LHCN-M2 (cell line): ENCODE results near the gene AKAP12. TPM values are rescaled to one million over a fixed set of nuclear protein-coding genes. Genes with fewer than 3 reads are reported as not detected.

ENCODE experiments used
- DNase-seq: peaks from one replicate; pipeline ENCODE4 v3.0.0-alpha.2; 2012; ENCODE audit warnings: low read depth
- total RNA-seq: library from RNA; depleted of rRNA; stranded (reverse); fragments of >200 nt; gene quantifications from 2 replicates; pipeline ENCODE4 v1.2.3, GENCODE V29; 2014

AKAP12 gene
- total RNA-seq, 1 experiment from 2014 or later: 46.3 TPM

DNA sequence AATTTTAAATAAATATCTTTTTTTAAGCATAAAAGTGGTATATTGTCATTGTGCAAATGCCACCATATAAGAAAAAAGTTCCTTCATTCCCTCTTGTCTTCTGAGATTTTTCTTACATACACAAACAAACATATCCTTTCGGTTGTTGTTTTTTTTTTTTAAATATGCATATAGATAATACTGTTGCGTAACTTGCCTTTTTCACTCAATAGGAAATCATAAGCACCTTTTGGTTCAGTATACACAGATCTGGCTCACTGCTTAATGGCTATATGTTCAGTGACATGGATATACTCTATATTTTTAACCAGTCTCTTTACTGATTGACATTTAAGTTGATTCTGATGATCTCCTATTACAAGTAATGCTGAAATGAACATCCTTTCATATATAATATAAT, 40.1 kb downstream of the AKAP12 start:
- DNase-seq: no peak

DNA sequence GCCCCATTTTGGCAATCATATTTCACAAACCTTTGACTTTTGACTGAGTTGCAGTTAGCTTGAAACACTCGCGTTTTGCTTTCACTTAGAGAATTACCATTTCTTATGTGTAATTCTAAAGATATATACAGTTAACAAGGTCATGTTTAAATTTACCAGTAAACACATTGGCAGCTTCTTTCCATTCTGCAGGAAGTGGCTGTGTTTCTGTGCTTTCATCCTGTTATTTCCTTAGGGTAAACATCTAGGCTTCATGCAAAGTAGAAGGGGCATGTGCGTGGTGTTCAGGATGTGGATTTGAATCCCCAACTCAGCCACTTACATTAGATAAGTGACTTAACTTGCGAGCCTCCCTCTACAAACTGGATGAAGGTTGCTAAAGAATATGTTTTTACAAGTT, 41.1 kb downstream of the AKAP12 start:
- DNase-seq: no peak

DNA sequence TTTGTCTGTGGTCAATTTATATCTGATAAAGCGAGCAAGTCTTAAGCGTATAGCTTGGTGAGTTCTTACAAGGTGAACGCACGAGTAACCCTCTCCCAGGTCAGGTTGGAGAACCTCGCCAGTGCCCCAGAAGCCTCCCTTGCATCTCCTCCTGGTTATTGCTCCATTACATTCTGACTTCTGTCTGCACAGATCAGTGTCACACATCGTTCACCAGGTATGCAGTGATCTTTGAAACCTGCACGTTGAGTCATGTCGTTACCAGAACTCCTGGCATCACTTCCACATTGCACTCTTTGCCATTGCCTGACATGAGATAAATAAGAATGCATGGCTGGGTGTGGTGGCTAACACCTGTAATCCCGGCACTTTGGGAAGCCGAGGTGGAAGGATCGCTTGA, 44.2 kb downstream of the AKAP12 start:
- no peak for DNase-seq

DNA sequence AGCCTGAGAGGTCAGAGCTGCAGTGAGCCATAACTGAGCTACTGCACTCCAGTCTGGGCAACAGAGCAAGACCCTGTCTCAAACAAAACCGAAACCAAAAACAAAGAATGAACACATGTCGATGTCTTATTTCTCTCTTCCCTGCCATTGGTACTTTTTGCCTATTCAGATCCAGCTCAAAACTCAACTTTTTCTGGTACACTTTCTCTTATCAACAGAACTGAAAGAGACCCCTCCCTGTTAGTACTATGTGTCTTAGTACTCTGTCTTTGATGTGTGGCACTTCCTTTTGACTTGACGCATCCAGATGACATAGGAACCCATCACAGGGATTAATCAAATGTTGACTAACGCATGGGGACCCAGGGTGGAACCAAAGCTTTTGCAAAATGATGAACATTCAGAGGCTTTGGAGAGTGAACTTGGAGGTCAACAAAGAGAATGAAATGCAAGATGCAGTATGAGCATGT, 44.8 kb downstream of the AKAP12 start:
- no peak for DNase-seq

DNA sequence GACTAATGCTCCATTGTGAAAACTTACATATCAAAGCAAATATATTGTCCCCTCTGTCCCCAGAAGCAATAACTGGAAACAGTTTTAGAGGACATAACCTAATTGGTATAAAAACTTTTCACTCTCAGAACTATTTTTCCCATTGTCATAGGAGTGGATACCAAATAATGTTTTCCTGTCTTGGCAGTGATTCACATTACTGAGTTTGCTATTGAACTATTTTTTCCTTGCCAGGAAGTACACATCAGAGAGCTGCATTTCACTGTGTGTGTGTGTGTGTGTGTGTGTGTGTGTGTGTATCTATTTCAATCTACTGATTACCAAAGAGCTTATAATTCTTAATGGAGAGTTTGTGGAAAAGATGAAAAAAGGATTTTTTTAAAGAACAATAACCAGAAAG, 45.4 kb downstream of the AKAP12 start:
- peak; percentile 52 for DNase-seq

DNA sequence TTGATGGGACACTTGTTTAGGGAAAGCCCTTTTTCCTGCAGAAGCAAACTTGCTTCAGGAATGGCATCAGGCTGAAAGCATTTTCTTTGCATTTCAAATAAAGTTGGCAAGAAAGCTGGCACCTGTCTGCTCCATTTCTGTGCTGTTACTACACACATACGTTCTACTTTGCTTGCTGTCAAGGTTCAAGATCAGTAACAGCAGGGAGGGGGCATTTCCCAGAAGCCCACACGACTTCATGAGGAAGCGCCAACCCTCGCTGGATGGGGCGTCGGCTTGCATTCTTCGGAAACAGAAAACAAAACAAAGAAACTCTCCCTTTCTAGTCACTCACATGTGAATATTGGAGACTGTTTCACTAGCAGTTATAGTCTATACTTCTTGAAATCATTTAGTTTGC, 46.4 kb downstream of the AKAP12 start:
- DNase-seq: no peak

DNA sequence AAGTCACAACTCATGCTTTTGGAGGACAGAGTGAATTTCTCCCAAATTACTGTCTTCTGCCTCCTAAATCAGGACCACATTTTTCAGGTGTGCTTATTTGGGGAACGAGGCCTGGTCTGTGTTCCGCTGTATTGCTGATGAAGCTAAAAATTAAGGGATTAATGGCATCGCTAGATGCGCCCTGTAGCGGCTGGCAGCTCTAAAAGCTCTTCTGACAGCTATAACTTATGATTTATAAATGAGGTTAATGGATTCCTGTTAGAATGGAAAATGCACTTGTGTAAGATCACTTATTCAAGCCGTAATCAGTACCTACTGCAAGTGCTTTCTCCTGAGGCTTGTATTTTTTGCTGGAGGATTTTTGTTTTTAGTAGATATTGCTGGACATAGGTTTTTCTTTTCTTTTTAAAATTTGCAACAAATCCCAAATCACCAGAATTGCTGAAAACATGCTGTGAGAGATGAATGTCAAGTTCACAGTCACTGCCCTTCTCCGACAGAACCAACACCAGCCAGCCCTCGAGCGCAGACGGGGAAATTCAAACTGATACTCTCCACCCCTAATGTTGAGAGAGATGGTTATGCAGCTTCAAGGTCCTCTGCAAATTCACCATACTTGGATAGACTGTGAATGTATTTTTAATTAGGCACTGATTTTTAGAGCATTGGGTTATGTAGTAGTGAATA, 49.1 kb downstream of the AKAP12 start:
- no peak for DNase-seq

DNA sequence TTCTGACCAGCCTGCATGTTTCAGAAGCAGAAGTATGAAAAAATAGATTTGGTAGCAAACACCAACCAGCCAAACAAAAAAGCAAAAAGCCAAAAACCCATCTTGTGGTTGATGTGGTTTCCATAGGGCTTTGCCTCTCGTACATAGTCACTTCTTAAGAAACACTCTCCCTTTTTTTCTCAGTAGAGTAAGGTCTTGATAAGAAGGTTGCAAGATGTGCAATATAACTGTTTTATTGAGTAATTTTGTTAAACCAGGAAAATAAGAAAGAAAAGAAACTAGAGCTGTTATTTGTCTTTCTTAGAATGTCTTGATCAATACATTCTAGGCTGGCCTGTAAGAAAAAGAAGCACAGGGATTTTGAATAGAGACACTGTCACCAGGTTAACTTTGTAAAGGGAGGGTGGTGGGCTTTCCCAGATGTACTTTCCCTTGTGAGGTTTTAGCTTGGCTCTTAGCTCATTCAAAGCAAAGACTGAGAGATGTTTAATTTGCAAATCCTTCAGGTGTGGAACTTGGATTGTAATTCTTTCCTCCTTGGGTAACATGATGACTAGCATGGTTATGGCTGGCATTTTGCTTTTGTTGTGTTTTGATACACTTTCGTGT, 49.7 kb downstream of the AKAP12 start:
- DNase-seq: no peak

DNA sequence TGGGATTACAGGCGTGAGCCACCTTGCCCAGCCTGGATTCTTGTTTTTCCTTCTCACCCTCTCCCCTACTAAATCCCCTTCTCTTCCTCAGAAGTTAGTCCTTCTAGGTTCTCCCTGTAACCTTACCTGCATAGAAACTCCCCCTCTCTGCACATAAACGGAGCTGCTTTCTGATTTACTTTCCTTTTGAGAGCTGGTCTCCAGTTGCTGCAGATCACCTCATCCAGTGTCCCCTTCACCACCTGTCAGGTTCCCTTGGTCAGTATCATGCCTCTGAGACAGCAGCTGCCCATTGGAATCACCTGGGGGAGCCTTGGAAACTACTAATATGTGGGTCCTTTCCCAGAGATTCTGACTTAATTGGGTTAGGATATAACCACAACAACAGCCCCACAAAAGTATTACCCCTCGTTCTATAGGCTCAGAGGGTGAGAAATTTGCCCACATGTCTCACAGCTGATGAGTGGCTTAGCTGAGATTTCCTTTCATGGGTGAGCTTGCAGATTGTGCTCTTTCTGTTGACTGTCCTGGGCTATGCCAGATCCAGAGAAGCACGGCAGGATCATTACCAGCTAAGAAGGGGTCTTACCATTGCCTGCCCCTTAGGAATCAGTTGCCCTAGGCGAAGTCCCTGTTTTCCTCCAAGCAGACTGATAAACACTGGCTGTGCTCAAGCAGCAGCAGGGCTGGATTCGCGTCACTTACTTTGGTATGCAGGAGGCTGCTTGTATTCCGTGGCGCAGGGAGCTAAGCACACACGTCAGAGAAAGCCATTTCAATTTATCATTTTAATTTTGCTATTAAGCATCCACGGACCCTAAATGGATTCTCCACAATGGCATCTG, 51.3 kb downstream of the AKAP12 start:
- DNase-seq: no peak

DNA sequence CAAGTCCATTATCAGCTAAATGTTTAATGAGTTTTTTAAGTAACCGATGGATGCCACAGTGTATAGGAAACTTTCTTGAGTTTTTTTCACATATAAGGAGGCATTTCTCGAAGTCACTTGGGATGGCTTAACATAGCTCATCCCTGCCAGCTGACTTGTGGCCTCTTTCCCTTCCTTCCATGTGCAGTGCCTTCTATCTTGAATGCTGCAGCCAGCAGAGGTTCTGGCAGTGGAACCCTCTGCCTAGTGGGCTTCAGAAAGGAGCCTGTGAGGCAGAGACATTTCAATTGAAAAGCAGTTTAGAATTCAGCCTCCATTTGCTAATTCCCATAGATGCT, 51.9 kb downstream of the AKAP12 start:
- no peak for DNase-seq

DNA sequence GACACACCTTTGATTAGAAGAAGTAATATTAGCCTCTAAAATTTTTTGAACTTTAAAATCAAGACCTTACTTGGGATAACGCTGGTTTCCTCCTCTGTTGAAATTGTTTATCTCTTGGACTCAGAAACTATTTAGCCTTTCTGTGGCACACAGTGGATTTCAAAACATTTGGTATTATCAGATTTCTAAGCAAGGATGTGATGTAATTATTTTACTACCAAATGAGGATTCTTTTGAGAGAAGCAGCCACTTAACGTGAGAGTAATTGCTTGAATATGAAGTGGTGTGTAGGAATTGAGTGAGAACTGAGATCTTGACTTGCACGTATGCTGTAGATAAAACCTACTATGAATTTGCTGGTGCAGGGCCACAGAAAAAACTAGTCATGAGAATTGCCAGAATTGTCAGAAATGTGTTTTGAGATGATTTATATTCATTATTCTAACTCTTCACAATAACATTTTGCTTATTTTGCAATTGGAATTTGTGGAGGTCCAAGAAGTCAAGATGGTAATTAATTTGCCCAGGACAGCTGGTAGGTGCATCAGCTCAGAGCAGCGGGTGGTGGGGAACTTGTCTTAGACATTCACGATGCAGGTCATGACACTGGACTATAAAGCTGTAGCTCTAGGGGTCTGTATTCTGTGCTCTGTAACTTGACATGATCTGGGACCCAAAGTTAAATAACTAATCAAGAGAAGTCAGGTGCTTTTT, 53.4 kb downstream of the AKAP12 start:
- peak; percentile 28 for DNase-seq

DNA sequence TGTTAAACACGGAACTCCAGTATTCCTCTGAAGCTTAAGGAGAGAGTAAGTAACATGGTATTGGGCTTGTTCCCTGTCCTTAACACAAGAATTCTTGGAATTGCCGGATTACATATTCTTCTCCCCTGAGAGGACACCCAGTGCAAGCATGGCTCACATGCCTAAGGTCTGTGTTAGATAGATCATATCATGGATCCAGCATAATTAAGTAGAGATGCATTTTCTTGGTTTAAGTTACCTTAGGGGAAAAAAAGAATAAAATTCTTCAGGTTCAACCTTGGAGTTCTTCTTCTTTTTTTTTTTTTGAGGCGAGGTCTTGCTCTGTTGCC, 53.9 kb downstream of the AKAP12 start:
- no peak for DNase-seq

DNA sequence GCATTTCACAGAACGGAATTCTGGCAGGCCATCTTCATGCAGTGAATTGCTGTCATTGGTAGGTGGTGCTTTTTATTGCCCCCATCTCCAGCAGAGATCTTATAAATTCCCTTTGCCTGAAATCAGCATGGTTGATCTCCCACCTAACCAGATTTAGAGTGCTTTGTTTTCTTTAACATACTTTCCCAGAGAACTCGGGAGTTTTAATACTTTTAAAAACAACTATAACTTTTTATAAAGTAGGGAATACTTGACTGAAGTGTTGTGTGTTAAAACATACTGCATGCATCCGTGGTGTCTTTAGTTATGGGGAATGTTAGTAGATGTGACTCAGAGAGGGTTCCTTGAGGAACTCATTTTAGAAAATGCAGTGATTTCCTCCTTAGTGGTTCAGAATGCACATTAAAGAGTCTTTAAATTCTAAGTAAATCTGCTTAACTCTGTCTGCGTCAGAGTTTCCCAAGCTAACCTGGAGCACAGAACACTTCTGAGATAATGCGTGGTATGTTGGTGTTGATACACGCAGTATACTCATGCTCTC, 54.9 kb downstream of the AKAP12 start:
- DNase-seq: no peak

DNA sequence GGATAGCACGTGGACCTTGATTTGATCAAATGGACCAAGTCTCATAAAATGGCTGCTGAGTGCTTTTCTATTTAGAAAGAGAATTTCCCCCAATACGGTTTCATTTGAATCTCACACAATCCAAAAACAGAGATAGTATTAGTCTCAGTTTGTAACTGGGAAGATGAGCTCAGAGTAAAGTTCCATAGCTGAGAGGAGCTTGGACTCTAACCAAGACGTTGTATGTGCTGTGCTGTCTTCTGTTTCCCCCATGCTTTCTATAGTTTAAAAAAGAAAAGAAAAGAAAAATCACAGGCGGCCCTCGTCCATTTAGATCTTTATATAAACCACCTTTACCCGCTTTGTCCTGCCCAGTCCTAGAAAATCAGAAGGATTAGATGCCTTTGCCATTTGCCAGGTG, 58.1 kb downstream of the AKAP12 start:
- DNase-seq: no peak

DNA sequence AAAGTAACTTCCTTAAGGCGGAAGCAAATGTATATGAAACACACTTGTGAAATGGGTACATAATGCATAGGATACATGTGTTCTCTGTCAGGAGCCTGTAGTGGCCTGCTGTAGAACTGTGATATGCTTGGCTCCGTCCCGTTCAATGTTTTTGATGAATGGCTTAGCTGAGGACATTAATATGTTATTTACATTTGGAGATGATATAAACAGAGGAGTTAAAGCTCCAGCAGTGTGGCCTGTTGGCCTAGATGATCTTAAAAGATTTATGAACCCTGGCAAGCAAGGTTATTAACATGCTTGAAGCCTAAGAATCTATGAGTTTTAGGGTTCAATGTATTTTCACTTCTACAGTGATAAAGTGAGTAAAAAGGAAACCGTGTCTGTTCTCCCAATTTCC, 59.2 kb downstream of the AKAP12 start:
- no peak for DNase-seq

DNA sequence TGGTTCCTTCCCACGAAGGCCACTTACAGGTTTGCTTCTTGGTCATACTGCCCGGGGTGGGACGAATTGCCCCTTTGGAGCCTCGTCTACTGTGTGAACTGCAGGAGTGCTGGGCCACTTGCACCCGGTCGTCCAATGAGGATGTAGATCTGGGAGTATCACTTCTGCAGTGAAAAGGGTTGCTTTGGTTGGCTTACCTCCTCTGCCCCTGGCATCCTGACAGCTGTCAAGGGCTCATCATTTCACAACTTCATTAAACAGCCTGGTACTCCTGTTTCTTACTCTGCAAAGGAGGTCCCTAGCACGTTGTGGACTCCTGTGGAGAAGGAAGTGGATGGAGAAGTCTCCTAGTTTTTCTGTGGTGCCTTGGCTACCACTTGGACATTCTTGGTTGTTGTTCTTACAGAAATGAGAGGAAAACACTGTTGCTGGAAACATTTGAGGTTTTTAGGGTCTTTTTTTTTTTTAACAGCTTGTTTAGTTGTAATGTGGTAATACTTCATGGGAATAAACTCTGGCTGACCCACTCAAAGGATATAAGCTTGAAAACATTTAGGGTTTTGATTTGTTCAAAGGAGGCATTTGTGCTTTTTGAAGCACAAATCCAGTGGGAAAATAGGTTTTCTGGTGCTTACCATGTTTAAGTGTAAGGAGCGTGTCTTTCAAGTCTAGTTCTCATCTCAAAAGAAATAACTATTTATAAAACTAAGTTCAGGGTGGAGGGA, 60.7 kb downstream of the AKAP12 start:
- no peak for DNase-seq

DNA sequence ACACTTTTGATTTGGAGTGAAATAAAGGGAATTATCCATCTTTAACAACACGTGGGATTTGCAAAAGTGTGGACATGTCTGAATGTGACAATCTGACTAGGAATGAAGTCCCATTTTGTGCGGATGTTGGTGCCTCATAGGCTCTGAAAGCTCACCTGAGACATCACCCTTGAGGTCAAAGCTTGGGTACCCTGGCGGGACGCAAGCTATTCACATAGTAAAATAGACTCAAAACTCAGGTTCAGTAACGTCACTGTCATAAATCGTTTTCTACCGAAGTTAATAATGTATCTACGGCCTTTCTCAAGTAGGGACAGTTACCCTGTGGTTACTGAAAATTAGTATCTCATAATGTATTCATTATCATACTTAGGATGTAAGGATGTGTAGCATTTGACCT, 61.8 kb downstream of the AKAP12 start:
- no peak for DNase-seq

DNA sequence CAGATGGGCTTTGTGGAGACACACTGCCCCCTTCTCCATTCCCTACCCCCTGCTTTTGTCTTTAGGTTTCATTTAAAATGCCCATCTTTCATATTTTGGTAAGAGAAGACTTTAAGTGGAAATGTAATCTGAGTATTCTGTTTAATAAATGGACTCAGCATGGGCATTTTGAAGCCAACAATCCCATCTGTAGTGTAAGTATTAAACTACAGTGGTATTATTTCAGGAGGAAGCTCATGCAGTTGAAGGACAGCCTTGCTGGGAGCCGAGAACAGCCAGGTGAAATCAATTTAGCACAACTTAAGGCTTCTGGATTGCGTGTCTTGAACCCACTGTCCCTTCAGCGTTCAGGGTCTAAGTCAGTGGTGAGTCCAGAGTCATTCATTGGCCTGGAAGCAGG, 63.5 kb downstream of the AKAP12 start:
- DNase-seq: no peak

DNA sequence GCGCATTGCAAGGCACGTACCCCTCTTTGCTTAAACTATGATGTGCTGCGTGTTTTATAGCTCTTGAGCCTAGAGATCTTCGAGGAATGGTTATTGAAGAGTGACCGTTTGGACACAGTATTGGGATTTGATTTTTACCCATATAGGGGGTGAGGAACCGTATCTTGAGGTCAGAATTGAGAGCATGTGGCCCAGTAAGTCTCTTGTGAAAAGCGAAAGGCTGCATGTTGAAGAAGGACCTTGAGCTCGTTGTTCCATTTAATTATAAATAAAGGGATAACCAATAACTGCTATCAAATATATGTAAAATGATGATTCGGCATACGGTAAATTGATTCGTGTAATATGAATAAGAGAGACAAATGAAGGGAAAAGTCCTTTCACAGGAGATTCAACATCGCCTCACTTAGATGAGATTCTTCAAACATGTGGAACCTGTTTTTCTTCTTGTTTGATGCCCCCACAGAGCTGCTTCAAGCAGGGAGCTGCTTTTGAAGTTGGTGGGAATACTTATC, 66.6 kb downstream of the AKAP12 start:
- DNase-seq: no peak

DNA sequence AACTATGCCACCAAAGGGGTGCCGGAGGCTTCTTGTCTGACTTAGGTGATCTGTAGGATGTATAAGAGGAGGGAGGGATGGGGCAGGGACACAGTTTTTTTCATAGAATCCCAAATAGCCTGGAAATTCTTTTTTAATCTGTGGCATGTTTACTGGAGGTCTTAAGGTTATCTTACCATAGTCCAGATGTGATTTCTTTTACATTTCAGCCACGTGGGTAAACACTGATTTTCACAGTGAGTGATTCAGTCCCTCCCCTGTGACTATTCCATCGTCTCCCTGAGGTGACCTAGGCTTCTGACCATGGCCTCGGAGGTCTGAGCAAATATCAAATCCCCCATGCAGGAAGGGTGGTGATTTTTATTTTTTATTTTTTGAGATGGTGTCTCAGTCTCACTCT, 67.7 kb downstream of the AKAP12 start:
- no peak for DNase-seq

DNA sequence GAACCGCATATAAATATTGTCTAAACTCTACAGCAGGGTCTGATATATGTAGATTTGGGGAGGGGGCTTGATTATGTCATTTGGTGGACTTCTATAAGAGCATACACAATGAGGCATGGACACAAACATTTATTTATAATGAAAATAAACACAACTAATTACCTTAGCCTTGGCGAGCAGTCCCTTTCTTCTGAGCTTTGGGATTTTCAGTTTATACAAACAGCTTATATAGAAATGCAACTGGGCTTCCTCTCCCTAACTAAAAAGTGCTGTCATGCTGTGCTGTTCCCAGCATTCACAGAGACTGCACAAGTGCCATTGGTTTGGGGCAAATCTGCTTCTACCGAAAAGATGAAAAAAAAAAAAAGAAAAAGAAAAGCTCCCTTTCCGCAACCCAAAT, 69.9 kb downstream of the AKAP12 start:
- no peak for DNase-seq
